HCT116 (cell line): ENCODE results near the gene ANKRD6. TPM values are rescaled to one million over a fixed set of nuclear protein-coding genes. Genes with fewer than 3 reads are reported as not detected.

Experiments used
- ATAC-seq: fragments of 200-7000 bp; cut with Tn5 transposase; 2 replicates; pipeline ENCODE4 v1.9.1; 2020; ENCODE audit warnings: mild to moderate bottlenecking, moderate library complexity
- BruUV-seq: library from RNA; stranded (reverse); fragments of 400-500 nt; replicated peaks from 2 replicates; lab custom pipeline; 2021; lab: Mats Ljungman, UMichigan
- CTCF ChIA-PET: fragments of 300-600 bp; sonication (Branson Sonifier 250); formaldehyde crosslinking; loops from one replicate; lab custom pipeline; 2021; ENCODE audit warnings: antibody characterized with exemption; lab: Charles Lee
- POLR2A ChIA-PET: fragments of 300-600, 350-600 bp; sonication (Branson Sonifier 250); formaldehyde crosslinking; loops from one replicate; lab custom pipeline; 2021; ENCODE audit warnings: antibody characterized with exemption; lab: Charles Lee
- RAD21 ChIA-PET, 2 experiments: fragments of 300-600 bp; sonication (Branson Sonifier 250); formaldehyde crosslinking; loops; one replicate each; lab custom pipeline; 2023; ENCODE audit warnings: low total read pairs in 2 of 2; ENCODE audit not compliant: uncharacterized antibody in 2 of 2, unreplicated experiment in 2 of 2, low non-redundant PET in 1 of 2; lab: Charles Lee
- DNase-seq: peaks from one replicate; pipeline ENCODE4 v3.0.0-alpha.2; 2010; ENCODE audit warnings: low read depth, low spot score
- H2AFZ ChIP-seq: fragments of 200-600 bp; shearing (Covaris generic), sonication (generic); 2 replicates; pipeline ENCODE4 v1.6.1; 2017; ENCODE audit warnings: low read depth, mixed run types, mixed read lengths, antibody characterized with exemption, low read length; ENCODE audit not compliant: poor library complexity, severe bottlenecking
- H3K27ac ChIP-seq: 2 replicates; pipeline ENCODE4 v1.5.1; 2012; ENCODE audit warnings: low read depth, low read length
- H3K27me3 ChIP-seq: fragments of 200-600 bp; sonication (generic); 2 replicates; pipeline ENCODE4 v1.6.1; 2016; ENCODE audit warnings: mixed run types, low read length, mixed read lengths; ENCODE audit not compliant: insufficient read depth
- H3K36me3 ChIP-seq, 2 experiments: fragments of 200-500 bp in 1 of 2; fragments of 200-600 bp in 1 of 2; sonication (Bioruptor generic) in 1 of 2; sonication (generic) in 1 of 2; 2 replicates each; pipeline versions ENCODE4 v1.5.1 to v1.6.1; 2014 to 2016; ENCODE audit warnings: low read length in 2 of 2, inconsistent platforms in 1 of 2, mixed read lengths in 1 of 2, mixed run types in 1 of 2; ENCODE audit not compliant: insufficient read depth in 2 of 2, control insufficient read depth in 1 of 2
- H3K4me1 ChIP-seq, 2 experiments: fragments of 200-600 bp in 1 of 2; sonication (generic) in 1 of 2; 2 replicates each; pipeline versions ENCODE4 v1.5.1 to v1.6.1; 2012 to 2017; ENCODE audit warnings: low read length in 2 of 2, inconsistent platforms in 1 of 2, mild to moderate bottlenecking in 1 of 2, mixed read lengths in 1 of 2, mixed run types in 1 of 2, moderate library complexity in 1 of 2; ENCODE audit not compliant: insufficient read depth in 2 of 2, control insufficient read depth in 1 of 2
- H3K4me2 ChIP-seq: fragments of 200-600 bp; sonication (generic); 2 replicates; pipeline ENCODE4 v1.6.1; 2017; ENCODE audit warnings: mixed run types, low read length, mixed read lengths
- H3K4me3 ChIP-seq, 2 experiments: fragments of 200-600 bp in 1 of 2; sonication (generic) in 1 of 2; replicated peaks in 1 of 2; 2 replicates each; pipeline ENCODE4 v1.5.1; 2011 to 2016; ENCODE audit warnings: low read length in 2 of 2, control low read depth in 1 of 2, low read depth in 1 of 2, mild to moderate bottlenecking in 1 of 2, mixed read lengths in 1 of 2, mixed run types in 1 of 2
- H3K79me2 ChIP-seq: fragments of 200-600 bp; sonication (generic); 2 replicates; pipeline ENCODE4 v1.6.1; 2017; ENCODE audit warnings: mild to moderate bottlenecking, mixed run types, low read length, moderate library complexity, mixed read lengths; ENCODE audit not compliant: insufficient read depth
- H3K9ac ChIP-seq: fragments of 200-600 bp; sonication (generic); 2 replicates; pipeline ENCODE4 v1.6.1; 2016; ENCODE audit warnings: low read length, mixed read lengths
- H3K9me2 ChIP-seq: fragments of 200-600 bp; sonication (generic), shearing (Covaris generic); 2 replicates; pipeline ENCODE4 v1.6.1; 2017; ENCODE audit warnings: mixed run types, mild to moderate bottlenecking, moderate library complexity; ENCODE audit not compliant: insufficient read depth
- H3K9me3 ChIP-seq, 2 experiments: fragments of 200-500 bp in 1 of 2; fragments of 200-600 bp in 1 of 2; sonication (Bioruptor generic) in 1 of 2; sonication (generic) in 1 of 2; 2 replicates each; pipeline ENCODE4 v1.6.1; 2014 to 2017; ENCODE audit warnings: low read length in 2 of 2, mixed read lengths in 2 of 2, inconsistent platforms in 1 of 2, low read depth in 1 of 2, mild to moderate bottlenecking in 1 of 2, mixed run types in 1 of 2, moderate library complexity in 1 of 2; ENCODE audit not compliant: control insufficient read depth in 1 of 2, insufficient read depth in 1 of 2
- H4K20me1 ChIP-seq: fragments of 200-600 bp; sonication (generic), shearing (Covaris generic); 2 replicates; pipeline ENCODE4 v1.6.1; 2017; ENCODE audit warnings: mixed run types, mild to moderate bottlenecking, moderate library complexity; ENCODE audit not compliant: insufficient read depth
- ATF3 ChIP-seq: IDR thresholded peaks from 2 replicates; pipeline ENCODE4 v1.6.1; 2012
- CEBPB ChIP-seq: IDR thresholded peaks from 2 replicates; pipeline ENCODE4 v1.6.1; 2012; ENCODE audit warnings: low read depth
- EZH2phosphoT487 ChIP-seq: fragments of 200-600 bp; IDR thresholded peaks from 2 replicates; pipeline ENCODE4 v1.6.1; 2018; ENCODE audit warnings: antibody characterized with exemption, borderline replicate concordance
- FOSL1 ChIP-seq: IDR thresholded peaks from 2 replicates; pipeline ENCODE4 v1.6.1; 2012; ENCODE audit warnings: low read depth
- MAX ChIP-seq: IDR thresholded peaks from 2 replicates; pipeline ENCODE4 v1.6.1; 2012
- POLR2AphosphoS5 ChIP-seq: IDR thresholded peaks from 2 replicates; pipeline ENCODE4 v1.6.1; 2011; ENCODE audit warnings: mild to moderate bottlenecking, low read depth, low read length, moderate library complexity
- SIN3A ChIP-seq: IDR thresholded peaks from 2 replicates; pipeline ENCODE4 v1.6.1; 2012; ENCODE audit warnings: low read depth
- SRF ChIP-seq: IDR thresholded peaks from 2 replicates; pipeline ENCODE4 v1.6.1; 2012; ENCODE audit warnings: low read depth
- TCF7L2 ChIP-seq: IDR thresholded peaks from 2 replicates; pipeline ENCODE4 v1.7.0; 2011; ENCODE audit warnings: borderline replicate concordance, inconsistent platforms; ENCODE audit not compliant: insufficient read depth, insufficient read length; ENCODE audit errors: extremely low read depth
- YY1 ChIP-seq: IDR thresholded peaks from 2 replicates; pipeline ENCODE4 v1.6.1; 2011; ENCODE audit warnings: low read length, low read depth, moderate library complexity, mild to moderate bottlenecking; ENCODE audit not compliant: insufficient replicate concordance; ENCODE audit errors: extremely low read depth
- ZBTB33 ChIP-seq: IDR thresholded peaks from 2 replicates; pipeline ENCODE4 v1.6.1; 2011; ENCODE audit warnings: mild to moderate bottlenecking, low read length, moderate library complexity; ENCODE audit not compliant: insufficient replicate concordance; ENCODE audit errors: extremely low read depth
- ZNF274 ChIP-seq: fragments of 200-500 bp; sonication (Bioruptor generic); IDR thresholded peaks from 2 replicates; pipeline ENCODE4 v1.6.1; 2014; ENCODE audit warnings: mild to moderate bottlenecking, low read depth, low read length, inconsistent platforms
- intact Hi-C: fragments of 100-400 bp; cut with micrococcal nuclease; formaldehyde crosslinking; loops from 2 replicates; pipeline ENCODE4 v1.10.0; 2022
- total RNA-seq: library from RNA; stranded (reverse); gene quantifications from one replicate; pipeline ENCODE4 v1.2.1, GENCODE V29; 2021; ENCODE audit not compliant: unreplicated experiment

Gene ANKRD6
- total RNA-seq, 1 experiment from 2014 or later, result 9.9 TPM

GRCh38 chr6:89602166-89602565, 169.2 kb downstream of the ANKRD6 start:
- no peak overlapping the region for H3K9ac ChIP-seq
- H3K9me3 ChIP-seq, result no peaks in the 10 kb centered on the region
- H3K27me3 ChIP-seq, result no peaks in the 10 kb centered on the region
- no peaks in the 10 kb centered on the region for H3K9me2 ChIP-seq
- no TSS peak for BruUV-seq
- DNase-seq (no peak), ATAC-seq (no peak)
- intact Hi-C loops, result no loop called here
- no peak overlapping the region for H3K27ac ChIP-seq
- no peaks in the 10 kb centered on the region for H3K79me2 ChIP-seq
- H3K36me3 ChIP-seq, result no peaks in the 10 kb centered on the region
- ChIA-PET CTCF (no interaction called here), RAD21 (no interaction called here), POLR2A (no interaction called here)
- no peak for TF ChIP-seq FOSL1
- TF ChIP-seq TCF7L2, result no peak
- TF ChIP-seq MAX, result no peak
- TF ChIP-seq SRF, result no peak
- TF ChIP-seq SIN3A, result no peak
- no peak for TF ChIP-seq ZNF274
- no peak for TF ChIP-seq ZBTB33
- TF ChIP-seq CEBPB, result no peak
- TF ChIP-seq ATF3, result no peak
- TF ChIP-seq EZH2phosphoT487, result no peak
- TF ChIP-seq YY1, result no peak
- no peak for TF ChIP-seq POLR2AphosphoS5
- H3K4me2 ChIP-seq, result no peak overlapping the region
- H3K4me1 ChIP-seq, result no peaks in the 10 kb centered on the region
- no peaks in the 10 kb centered on the region for H4K20me1 ChIP-seq
- H2AFZ ChIP-seq, result no peak overlapping the region
- H3K4me3 ChIP-seq, result no peak overlapping the region
